Ishikawa (cell line): ENCODE data around the gene GDF2.

Experiments
- CEBPB ChIP-seq: IDR thresholded peaks from 2 replicates; pipeline ENCODE4 v1.6.1; 2012
- CREB1 ChIP-seq: IDR thresholded peaks from 2 replicates; pipeline ENCODE4 v1.6.1; 2012; ENCODE audit warnings: low read depth
- EGR1 ChIP-seq: IDR thresholded peaks from 2 replicates; pipeline ENCODE4 v1.6.1; 2012
- EP300 ChIP-seq: IDR thresholded peaks from 2 replicates; pipeline ENCODE4 v1.6.1; 2012; ENCODE audit warnings: borderline replicate concordance
- FOXM1 ChIP-seq: IDR thresholded peaks from 2 replicates; pipeline ENCODE4 v1.6.1; 2012; ENCODE audit warnings: low read depth, borderline replicate concordance
- MAX ChIP-seq: IDR thresholded peaks from 2 replicates; pipeline ENCODE4 v1.6.1; 2012
- NFIC ChIP-seq: IDR thresholded peaks from 2 replicates; pipeline ENCODE4 v1.6.1; 2012
- RAD21 ChIP-seq: IDR thresholded peaks from 2 replicates; pipeline ENCODE4 v1.6.1; 2012; ENCODE audit warnings: low read depth
- REST ChIP-seq: IDR thresholded peaks from 2 replicates; pipeline ENCODE4 v1.6.1; 2012; ENCODE audit warnings: low read depth, mild to moderate bottlenecking
- TAF1 ChIP-seq: IDR thresholded peaks from 2 replicates; pipeline ENCODE4 v1.6.1; 2012; ENCODE audit warnings: low read depth, mild to moderate bottlenecking
- TCF12 ChIP-seq: IDR thresholded peaks from 2 replicates; pipeline ENCODE4 v1.6.1; 2012; ENCODE audit warnings: low read depth
- TEAD4 ChIP-seq: IDR thresholded peaks from 2 replicates; pipeline ENCODE4 v1.6.1; 2012
- USF1 ChIP-seq: IDR thresholded peaks from 2 replicates; pipeline ENCODE4 v1.6.1; 2012
- YY1 ChIP-seq: IDR thresholded peaks from 2 replicates; pipeline ENCODE4 v1.6.1; 2012; ENCODE audit warnings: low read depth
- ZBTB7A ChIP-seq: IDR thresholded peaks from 2 replicates; pipeline ENCODE4 v1.6.1; 2012; ENCODE audit warnings: low read depth

Gene GDF2

GRCh38 chr10:47286591-47287315, 35.5 kb upstream of the GDF2 start:
- TF ChIP-seq TEAD4 (no peak), FOXM1 (no peak), ZBTB7A (no peak), EGR1 (no peak), CREB1 (no peak), USF1 (no peak), CEBPB (no peak), EP300 (no peak), TAF1 (no peak), REST (no peak), RAD21 (no peak), TCF12 (no peak), MAX (no peak), YY1 (no peak)

- TF ChIP-seq EGR1, result no peak
These were observed 34.9 kb upstream of the GDF2 start for GRCh38 chr10:47287365-47287802.

GRCh38 chr10:47287805-47288204, 34.4 kb upstream of the GDF2 start:
- no peak for TF ChIP-seq TAF1
- TF ChIP-seq YY1, result no peak
- TF ChIP-seq CREB1, result no peak
- no peak for TF ChIP-seq NFIC
- no peak for TF ChIP-seq MAX
- TF ChIP-seq EGR1, result no peak
- TF ChIP-seq RAD21, result no peak
- no peak for TF ChIP-seq USF1
- no peak for TF ChIP-seq ZBTB7A
- no peak for TF ChIP-seq TCF12
- no peak for TF ChIP-seq CEBPB
- TF ChIP-seq FOXM1, result no peak
- TF ChIP-seq EP300, result no peak
- no peak for TF ChIP-seq REST
- no peak for TF ChIP-seq TEAD4

GRCh38 chr10:47288236-47288635, 34.0 kb upstream of the GDF2 start:
- TF ChIP-seq FOXM1 (no peak), NFIC (no peak), ZBTB7A (no peak), REST (no peak), CREB1 (no peak), YY1 (no peak), CEBPB (no peak), EP300 (no peak), USF1 (no peak), TCF12 (no peak), TEAD4 (no peak), TAF1 (no peak)
